ENCODE measurements around the gene CNTNAP2. TPM values are rescaled to one million over a fixed set of nuclear protein-coding genes. Genes with fewer than 3 reads are reported as not detected.

Gene CNTNAP2
- total and polyA plus RNA-seq, 2 of the 8 experiments (the other 6 are each of a cell fraction or from before 2014, with no cell fraction given) = 27.9 to 71.0 TPM

DNA sequence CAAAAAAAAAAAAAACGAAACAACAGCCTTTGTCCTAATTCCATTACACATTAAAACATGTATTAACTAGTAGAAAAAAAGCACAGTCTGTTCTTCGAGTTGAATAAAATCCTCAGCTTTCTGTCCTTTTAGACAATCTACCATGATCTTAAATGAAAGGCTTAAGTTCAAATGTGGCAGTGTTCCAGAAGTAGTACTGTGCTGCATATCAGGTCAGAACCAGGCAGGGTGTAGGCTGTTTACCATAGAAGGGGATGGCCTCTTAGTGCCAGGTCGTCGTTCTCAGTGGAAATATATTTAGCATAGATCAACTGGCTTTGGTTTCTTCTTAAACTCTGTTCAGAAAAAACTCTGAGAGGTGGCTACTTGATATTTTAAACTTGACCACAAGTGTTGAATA is 612.0 kb downstream of the CNTNAP2 start (continued):
- TF ChIP-seq SIRT6 (IDR thresholded peaks at IDR 0.05; ENCODE audit: low read length) (no peak), JUND (IDR thresholded peaks at IDR 0.05; ENCODE audit: low read length) (no peak), EZH2 (IDR thresholded peaks at IDR 0.05; ENCODE audit: low read depth, low read length, severe bottlenecking) (no peak), CREB1 (IDR thresholded peaks at IDR 0.05) (no peak), HDAC6 (IDR thresholded peaks at IDR 0.05; ENCODE audit: low read depth, low read length) (no peak)
- TF ChIP-seq, protein P1, sequence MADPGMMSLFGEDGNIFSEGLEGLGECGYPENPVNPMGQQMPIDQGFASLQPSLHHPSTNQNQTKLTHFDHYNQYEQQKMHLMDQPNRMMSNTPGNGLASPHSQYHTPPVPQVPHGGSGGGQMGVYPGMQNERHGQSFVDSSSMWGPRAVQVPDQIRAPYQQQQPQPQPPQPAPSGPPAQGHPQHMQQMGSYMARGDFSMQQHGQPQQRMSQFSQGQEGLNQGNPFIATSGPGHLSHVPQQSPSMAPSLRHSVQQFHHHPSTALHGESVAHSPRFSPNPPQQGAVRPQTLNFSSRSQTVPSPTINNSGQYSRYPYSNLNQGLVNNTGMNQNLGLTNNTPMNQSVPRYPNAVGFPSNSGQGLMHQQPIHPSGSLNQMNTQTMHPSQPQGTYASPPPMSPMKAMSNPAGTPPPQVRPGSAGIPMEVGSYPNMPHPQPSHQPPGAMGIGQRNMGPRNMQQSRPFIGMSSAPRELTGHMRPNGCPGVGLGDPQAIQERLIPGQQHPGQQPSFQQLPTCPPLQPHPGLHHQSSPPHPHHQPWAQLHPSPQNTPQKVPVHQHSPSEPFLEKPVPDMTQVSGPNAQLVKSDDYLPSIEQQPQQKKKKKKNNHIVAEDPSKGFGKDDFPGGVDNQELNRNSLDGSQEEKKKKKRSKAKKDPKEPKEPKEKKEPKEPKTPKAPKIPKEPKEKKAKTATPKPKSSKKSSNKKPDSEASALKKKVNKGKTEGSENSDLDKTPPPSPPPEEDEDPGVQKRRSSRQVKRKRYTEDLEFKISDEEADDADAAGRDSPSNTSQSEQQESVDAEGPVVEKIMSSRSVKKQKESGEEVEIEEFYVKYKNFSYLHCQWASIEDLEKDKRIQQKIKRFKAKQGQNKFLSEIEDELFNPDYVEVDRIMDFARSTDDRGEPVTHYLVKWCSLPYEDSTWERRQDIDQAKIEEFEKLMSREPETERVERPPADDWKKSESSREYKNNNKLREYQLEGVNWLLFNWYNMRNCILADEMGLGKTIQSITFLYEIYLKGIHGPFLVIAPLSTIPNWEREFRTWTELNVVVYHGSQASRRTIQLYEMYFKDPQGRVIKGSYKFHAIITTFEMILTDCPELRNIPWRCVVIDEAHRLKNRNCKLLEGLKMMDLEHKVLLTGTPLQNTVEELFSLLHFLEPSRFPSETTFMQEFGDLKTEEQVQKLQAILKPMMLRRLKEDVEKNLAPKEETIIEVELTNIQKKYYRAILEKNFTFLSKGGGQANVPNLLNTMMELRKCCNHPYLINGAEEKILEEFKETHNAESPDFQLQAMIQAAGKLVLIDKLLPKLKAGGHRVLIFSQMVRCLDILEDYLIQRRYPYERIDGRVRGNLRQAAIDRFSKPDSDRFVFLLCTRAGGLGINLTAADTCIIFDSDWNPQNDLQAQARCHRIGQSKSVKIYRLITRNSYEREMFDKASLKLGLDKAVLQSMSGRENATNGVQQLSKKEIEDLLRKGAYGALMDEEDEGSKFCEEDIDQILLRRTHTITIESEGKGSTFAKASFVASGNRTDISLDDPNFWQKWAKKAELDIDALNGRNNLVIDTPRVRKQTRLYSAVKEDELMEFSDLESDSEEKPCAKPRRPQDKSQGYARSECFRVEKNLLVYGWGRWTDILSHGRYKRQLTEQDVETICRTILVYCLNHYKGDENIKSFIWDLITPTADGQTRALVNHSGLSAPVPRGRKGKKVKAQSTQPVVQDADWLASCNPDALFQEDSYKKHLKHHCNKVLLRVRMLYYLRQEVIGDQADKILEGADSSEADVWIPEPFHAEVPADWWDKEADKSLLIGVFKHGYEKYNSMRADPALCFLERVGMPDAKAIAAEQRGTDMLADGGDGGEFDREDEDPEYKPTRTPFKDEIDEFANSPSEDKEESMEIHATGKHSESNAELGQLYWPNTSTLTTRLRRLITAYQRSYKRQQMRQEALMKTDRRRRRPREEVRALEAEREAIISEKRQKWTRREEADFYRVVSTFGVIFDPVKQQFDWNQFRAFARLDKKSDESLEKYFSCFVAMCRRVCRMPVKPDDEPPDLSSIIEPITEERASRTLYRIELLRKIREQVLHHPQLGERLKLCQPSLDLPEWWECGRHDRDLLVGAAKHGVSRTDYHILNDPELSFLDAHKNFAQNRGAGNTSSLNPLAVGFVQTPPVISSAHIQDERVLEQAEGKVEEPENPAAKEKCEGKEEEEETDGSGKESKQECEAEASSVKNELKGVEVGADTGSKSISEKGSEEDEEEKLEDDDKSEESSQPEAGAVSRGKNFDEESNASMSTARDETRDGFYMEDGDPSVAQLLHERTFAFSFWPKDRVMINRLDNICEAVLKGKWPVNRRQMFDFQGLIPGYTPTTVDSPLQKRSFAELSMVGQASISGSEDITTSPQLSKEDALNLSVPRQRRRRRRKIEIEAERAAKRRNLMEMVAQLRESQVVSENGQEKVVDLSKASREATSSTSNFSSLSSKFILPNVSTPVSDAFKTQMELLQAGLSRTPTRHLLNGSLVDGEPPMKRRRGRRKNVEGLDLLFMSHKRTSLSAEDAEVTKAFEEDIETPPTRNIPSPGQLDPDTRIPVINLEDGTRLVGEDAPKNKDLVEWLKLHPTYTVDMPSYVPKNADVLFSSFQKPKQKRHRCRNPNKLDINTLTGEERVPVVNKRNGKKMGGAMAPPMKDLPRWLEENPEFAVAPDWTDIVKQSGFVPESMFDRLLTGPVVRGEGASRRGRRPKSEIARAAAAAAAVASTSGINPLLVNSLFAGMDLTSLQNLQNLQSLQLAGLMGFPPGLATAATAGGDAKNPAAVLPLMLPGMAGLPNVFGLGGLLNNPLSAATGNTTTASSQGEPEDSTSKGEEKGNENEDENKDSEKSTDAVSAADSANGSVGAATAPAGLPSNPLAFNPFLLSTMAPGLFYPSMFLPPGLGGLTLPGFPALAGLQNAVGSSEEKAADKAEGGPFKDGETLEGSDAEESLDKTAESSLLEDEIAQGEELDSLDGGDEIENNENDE (IDR thresholded peaks at IDR 0.05; ENCODE audit: insufficient replicate concordance, low read length) = no peak
- TF ChIP-seq, protein P2, sequence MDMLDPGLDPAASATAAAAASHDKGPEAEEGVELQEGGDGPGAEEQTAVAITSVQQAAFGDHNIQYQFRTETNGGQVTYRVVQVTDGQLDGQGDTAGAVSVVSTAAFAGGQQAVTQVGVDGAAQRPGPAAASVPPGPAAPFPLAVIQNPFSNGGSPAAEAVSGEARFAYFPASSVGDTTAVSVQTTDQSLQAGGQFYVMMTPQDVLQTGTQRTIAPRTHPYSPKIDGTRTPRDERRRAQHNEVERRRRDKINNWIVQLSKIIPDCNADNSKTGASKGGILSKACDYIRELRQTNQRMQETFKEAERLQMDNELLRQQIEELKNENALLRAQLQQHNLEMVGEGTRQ (IDR thresholded peaks at IDR 0.05; ENCODE audit: low read length) = no peak
- TF ChIP-seq, protein P3, sequence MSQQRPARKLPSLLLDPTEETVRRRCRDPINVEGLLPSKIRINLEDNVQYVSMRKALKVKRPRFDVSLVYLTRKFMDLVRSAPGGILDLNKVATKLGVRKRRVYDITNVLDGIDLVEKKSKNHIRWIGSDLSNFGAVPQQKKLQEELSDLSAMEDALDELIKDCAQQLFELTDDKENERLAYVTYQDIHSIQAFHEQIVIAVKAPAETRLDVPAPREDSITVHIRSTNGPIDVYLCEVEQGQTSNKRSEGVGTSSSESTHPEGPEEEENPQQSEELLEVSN (IDR thresholded peaks at IDR 0.05) = no peak
